ENCODE data around the gene BSG.
"Not testable (repeated sequence)": the region's sequence is repeated elsewhere in the genome, so short reads cannot be mapped to it uniquely, and the experiment has no call there.

The BSG gene

DNA sequence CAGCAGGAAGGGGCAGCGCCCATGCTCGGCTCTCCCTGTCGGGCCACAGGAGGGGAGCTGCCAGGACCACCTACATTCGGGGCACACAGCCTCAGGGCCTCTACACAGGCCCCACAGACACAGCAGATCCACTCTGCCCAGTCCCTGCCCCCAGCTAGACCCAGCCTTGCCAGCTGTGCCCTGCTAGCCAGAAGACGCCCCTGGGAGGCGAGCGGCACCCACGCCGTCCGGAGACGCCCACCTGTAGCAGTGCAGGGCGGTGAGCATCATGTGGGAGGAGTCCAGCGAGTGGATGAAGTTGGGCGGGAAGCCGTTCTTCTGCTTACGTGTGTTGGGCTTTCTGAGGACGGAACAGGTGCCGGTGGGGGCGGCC is 45.8 kb downstream of the BSG start:
- TF ChIP-seq, protein P1, sequence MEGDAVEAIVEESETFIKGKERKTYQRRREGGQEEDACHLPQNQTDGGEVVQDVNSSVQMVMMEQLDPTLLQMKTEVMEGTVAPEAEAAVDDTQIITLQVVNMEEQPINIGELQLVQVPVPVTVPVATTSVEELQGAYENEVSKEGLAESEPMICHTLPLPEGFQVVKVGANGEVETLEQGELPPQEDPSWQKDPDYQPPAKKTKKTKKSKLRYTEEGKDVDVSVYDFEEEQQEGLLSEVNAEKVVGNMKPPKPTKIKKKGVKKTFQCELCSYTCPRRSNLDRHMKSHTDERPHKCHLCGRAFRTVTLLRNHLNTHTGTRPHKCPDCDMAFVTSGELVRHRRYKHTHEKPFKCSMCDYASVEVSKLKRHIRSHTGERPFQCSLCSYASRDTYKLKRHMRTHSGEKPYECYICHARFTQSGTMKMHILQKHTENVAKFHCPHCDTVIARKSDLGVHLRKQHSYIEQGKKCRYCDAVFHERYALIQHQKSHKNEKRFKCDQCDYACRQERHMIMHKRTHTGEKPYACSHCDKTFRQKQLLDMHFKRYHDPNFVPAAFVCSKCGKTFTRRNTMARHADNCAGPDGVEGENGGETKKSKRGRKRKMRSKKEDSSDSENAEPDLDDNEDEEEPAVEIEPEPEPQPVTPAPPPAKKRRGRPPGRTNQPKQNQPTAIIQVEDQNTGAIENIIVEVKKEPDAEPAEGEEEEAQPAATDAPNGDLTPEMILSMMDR (IDR thresholded peaks at IDR 0.05; ENCODE audit: extremely low read depth, missing control alignments) = no peak
- no peak for DNase-seq (ENCODE audit: low spot score)

DNA sequence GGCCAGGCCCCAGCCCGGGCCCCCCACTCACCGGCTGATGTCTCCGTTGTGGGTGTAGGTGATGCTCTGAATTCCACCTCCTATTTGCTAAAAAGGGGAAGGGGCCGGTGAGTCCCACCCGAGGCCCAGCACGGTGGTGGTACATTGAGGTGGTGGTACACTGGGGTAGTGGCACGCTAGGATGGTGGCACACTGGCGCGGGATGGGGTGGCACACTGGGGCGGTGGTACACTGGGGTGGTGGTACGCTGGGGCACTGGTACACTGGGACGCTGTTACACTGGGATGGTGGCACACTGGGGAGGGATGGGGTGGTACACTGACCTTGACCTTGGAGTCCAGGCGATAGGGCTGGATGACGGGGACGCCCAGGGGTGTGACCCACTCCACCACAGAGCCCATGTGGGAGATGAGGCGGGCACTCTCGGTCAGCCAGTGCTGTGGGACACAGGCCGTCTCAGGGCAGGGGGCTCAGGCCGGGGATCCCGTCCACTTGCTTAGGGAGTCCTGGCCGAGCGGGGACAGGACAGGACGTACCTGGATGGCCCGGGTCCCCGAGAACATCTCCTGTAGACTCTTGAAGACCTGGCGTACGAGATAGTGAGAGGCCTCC is 46.4 kb downstream of the BSG start:
- TF ChIP-seq, protein P1 (IDR thresholded peaks at IDR 0.05; ENCODE audit: extremely low read depth, missing control alignments) = no peak

DNA sequence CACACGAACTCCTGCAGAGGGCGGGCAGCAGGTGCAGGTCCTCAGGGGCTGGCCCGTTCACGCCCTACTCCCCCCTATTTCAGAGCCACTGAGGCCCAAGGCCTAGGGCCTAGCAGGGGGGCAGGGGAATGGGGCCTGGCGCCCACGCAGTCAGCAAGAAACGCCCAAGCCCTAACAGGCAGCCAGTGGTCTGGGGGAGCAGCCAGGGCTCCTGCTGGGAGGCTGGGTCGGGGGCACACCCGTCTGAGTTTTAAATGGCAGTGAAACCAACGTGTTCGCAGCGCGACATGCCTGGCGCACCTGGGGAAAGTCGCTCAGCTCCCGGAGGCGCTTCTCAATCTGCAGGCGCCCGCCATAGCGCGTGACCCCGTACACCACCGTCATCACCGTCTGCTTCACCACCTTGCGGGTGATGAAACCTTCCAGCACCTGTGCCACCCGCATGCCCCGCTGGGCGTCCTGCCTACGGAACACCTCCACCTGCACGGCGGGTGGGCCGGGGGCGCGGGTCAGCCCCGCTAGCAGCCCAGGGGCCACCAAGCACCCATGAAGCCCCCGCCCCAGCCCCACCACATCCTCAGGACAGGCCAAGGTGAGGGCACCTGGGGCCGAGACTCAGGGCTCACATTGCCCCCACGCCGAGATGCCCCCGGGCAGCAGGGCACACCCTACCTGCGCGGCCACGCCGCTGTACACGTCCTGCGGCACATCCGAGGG is 47.0 kb downstream of the BSG start:
- no peak for DNase-seq (ENCODE audit: low spot score)
- TF ChIP-seq, protein P1 (IDR thresholded peaks at IDR 0.05; ENCODE audit: extremely low read depth, missing control alignments) = no peak

More for the DNA sequence above, 46.4 kb downstream of the BSG start:
- DNase-seq (ENCODE audit: low spot score) = no peak

DNA sequence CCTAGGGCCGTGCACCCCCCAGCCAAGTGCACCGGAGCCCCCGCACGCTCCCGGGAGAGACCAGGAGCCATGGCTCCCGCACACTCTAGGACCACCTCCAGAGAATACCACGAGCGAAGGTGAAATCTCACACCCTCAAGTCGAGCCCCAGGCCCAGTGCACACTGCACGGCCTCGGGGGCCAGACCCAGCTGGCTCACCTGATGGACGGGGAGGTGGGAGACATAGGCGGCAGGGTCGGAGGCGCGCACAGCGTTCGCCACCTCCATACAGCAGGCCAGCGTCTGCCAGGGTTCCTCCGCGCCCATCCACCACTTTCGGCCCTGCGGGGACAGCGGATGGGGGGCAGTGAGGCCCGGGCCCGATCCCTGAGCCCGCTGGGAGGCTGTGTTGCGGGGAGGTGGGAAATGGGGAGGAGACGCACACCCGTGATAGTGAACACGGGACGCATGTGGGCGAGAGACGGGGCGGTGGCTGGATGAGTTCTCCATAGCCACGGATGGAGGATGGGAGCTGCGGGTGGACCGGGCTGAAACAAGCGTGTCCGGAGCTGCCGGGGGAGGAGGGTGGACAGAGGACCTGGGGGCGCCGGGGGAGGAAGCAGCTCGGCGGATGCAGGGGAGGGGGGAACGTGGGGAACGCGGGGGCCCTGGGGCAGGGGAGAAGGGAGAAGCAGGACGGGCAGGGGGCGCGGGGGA is 47.9 kb downstream of the BSG start:
- TF ChIP-seq, protein P1 (IDR thresholded peaks at IDR 0.05; ENCODE audit: extremely low read depth, missing control alignments) = no peak
- DNase-seq (ENCODE audit: low spot score) = no peak

DNA sequence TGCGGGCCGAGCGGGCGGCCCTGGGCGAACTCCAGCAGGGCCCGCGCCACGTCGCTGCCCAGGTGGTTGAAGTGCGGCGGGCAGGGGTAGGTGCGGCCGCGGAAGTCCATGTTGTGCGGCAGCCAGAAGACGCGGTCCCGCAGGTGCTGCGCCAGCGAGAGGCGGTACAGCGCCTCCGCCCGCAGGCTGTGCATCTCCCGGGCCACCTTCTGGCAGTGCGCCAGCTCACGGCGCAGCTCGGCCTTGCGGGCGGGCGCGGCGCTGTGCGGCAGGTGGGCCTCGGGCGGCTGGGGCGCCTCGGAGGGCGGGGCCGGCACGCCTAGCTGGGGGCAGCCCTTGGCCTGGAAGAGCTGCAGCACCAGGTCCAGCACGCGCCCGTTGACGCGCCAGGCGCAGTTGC is 48.8 kb downstream of the BSG start:
- DNase-seq (ENCODE audit: low spot score) = not testable (repeated sequence)

DNA sequence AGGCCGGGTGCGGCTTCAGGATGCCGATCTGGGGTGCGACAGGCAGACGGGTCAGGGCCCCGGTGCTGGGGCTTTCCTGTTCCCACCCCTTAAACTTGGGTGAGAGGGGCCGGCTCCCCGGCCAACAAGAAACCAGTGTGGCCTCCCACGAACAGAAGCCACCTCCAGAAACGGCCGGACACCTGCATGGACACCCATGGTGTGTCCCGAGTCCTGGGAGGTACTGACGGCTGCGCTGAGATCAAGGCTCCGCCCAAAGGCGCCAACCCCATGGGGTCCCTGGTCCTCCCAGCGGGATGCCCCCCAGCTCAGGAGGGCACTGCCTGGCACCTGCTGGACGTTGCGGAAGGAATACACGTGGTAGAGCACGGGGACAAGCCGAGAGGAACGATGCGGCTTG is 49.4 kb downstream of the BSG start:
- DNase-seq (ENCODE audit: low spot score) = no peak
- TF ChIP-seq, protein P1 (IDR thresholded peaks at IDR 0.05; ENCODE audit: extremely low read depth, missing control alignments) = no peak

DNA sequence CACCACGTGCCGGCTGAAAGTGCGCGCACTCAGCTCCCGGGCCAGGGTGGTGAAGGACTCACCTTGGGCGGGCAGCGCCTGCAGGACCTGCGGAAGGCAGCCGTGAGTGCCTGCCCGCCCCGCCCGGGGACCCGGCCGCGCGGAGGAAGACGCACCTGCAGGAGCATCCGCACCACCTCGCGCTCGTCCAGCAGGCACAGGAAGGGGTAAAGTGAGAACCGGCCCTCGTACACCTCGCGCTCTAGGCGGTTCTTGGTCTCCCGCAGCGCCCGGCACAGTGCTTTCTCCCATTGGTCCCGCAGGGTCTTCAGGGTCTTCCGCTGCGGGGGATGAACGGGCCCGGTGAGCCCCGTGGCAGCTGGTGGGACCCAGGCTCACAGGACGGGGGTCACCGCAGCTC is 50.3 kb downstream of the BSG start:
- TF ChIP-seq, protein P1 (IDR thresholded peaks at IDR 0.05; ENCODE audit: extremely low read depth, missing control alignments) = no peak
- DNase-seq (ENCODE audit: low spot score) = no peak

Measured in GM20000 (cell line).